ENCODE data around the gene H2AZ1.

- TF ChIP-seq ZNF629 (tag by site-specific recombination; IDR thresholded peaks at IDR 0.05) = no peak
- no peak for TF ChIP-seq CTCF (tag by site-specific recombination; IDR thresholded peaks at IDR 0.05)
- no peak for TF ChIP-seq ZFHX2 (tag by site-specific recombination; conservative IDR thresholded peaks at IDR 0.05)
- no peak for TF ChIP-seq ZSCAN5A (tag by site-specific recombination; IDR thresholded peaks at IDR 0.05)
- no peak for TF ChIP-seq ZNF114 (tag by site-specific recombination; IDR thresholded peaks at IDR 0.05)
- no peak for TF ChIP-seq ZNF777 (tag by site-specific recombination; IDR thresholded peaks at IDR 0.05; ENCODE audit: borderline replicate concordance)
- no peak for TF ChIP-seq ZNF561 (tag by site-specific recombination; IDR thresholded peaks at IDR 0.05; ENCODE audit: borderline replicate concordance)
These were observed 2.9 kb downstream of the H2AZ1 start for GRCh38 chr4:99947190-99947578.
